ENCODE results near the gene KCNA10.

KCNA10 gene

DNA sequence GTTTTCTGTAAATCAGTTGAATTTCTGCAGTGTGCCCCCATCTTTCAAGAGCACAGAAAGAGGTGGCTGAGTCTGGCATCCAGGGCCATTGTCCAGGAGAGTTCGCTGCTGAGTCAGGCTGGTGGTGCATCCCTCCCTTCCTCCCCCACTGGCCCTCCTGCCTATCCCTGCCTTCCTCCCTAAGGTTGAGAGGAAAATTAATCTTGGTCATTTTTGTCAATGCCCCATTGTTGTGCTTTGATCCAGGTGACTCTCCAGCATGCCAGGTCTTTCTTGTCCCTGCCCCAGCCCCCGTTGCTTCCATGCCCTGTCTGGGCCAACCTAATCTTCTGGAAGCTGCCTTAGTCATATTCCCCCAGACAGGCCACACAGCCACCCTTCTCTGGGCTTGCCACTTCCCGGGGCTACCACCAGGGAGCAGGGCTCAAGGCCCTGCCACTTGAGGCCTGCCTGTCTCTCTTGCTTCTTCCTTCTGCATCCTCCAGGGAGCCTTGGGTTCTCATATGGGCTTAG lies 41.5 kb downstream of the KCNA10 start:
- no peak for DNase-seq (ENCODE audit: low spot score)

DNA sequence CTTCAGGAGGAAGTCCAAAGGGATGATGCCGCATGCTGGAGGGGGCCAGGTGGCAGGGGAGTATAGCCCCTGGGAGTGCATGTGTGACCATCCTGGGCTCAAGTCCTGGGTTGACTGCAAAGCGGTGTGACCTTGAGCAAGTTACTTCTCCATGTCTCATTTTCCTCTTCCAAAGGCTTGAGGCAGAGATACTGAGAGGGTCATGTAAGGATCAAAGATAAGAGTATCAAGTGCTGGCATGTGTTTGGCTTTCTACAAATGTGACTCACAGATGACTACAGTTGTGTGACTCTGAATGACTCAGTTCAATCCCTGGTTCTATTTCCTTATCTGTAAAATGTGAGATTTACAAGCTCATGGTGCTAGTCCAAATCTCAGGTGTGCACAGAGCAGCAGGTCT lies 41.9 kb downstream of the KCNA10 start:
- DNase-seq (ENCODE audit: low spot score): no peak

DNA sequence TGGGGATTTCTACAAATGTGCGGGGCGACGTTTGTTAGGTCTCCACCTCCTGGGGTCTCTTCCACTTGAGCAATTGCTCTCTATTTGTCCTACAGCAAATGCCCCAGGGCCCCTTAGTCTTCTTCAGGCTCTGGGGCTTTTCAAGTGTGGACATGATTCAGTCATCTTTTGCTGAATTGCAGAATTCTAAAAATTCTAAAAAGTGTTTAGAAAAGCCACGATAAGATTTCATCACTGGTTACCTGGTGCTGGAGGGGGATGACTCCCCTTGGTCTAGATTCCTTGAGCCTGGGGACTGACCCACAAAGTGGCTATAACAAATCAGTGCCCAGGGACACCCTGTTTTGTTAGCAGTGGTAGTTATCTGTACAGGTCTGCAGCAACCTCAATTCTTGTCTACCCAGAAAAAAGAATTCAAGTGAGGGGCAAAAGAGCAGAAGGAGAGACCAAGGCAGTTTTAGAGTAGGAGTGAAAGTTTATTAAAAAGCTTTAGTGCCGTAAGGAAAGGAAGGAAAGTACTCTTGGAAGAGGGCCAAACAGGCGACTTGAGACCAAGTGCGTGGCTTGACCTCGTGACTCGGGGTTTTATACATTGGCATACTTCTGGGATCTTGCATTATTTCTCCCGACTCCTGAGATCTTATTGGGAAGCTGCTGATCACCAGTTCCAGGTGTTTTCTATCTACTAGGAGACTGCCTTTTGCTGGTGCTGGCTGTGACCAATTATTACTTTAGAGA lies 42.8 kb downstream of the KCNA10 start:
- no peak for DNase-seq (ENCODE audit: low spot score)

DNA sequence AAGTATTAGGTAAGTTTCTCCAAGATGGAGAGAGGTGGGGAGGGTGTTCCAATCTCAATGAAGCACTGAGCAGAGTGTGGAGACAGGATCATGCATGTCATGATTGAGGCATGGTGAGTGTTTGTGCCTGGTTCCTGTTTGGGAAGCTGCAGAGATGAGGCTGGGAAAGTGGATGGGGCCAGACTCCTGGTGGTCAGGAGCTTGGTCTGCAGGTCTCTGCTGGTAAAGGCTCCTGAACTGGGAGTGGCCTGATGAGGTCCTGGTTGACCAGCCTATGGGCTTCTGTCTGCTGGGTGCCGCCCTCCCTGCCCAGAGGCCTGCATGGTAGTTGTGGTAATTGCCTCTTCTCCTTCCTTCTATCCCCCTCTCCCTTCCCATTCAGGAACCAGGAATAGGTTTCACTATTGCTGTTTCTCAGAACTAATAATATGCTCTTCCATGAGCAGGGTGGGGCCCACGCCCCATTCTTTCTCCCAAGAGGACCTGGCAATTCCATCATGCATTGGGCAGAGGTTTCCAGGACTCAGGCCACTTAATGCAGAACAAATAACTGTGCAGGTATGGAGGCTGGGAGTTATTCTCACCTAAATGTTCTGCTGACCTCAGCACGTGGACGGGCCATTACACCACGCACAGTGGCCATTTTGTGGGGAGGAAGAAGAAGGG lies 43.5 kb downstream of the KCNA10 start:
- DNase-seq (ENCODE audit: low spot score): no peak

DNA sequence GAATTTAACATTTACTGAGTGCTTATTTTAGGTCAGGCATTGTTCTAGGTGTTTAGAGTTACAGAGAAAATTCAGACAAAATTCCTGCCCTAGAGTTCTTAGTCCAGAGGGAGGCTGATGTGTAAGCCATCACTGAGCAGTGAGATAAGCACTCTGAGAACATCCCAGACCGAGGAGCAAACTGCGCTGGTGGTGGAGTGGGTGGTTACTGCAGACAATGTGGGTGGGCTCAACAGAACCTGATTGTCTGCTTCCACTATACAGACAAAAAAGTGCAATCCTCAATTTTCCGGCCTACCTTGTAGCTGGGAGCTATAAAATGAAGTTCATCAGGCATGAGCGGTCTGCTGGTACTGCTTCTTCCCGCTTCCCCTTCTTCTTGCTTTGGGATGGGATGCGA lies 44.5 kb downstream of the KCNA10 start:
- DNase-seq (ENCODE audit: low spot score): no peak

DNA sequence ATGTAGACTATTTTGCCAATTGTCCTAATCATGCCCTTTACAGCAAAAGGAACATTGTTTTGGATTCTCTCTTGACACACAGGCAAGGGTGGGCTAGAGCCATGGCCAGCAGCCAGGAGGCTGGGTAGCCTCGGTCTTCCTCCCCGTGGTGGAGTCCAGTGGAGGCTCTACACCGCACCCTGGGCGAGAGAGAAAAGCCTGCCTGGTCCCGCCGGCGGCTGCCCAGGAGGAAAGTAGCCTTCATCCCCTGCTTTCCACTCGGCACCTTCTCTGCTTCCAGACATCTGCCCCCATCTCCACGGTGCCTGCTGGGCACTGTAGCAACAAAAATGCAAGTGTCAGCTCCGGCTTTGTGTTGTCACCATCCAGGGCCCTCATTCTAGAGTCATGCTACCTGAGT lies 46.4 kb downstream of the KCNA10 start:
- DNase-seq (ENCODE audit: low spot score): no peak

DNA sequence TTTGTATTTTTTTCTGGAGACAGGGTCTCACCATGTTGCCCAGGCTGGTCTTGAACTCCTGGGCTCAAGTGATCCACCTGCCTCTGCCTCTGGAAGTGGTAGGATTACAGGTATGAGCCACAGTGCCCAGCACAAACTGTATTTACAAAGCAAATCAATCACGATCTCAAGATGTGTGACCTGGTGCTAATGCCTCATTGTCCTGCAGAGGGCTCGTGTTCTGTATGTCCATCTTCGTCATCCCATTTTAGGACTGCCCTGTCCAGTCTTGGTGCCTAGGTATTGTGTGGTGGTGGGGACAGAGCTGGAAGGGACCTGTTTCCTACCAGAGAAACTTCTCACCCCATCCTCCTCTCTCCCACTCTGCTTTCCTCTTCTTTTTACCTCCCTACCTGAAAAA lies 47.8 kb downstream of the KCNA10 start:
- no peak for DNase-seq (ENCODE audit: low spot score)

All from CD4-positive, alpha-beta T cell treated with Interleukin-15 for 4 hours (primary cell).